Ishikawa (cell line): Measurements from ENCODE around the gene PAM16.

Source experiments
- CEBPB ChIP-seq: IDR thresholded peaks from 2 replicates; pipeline ENCODE4 v1.6.1; 2012
- CREB1 ChIP-seq: IDR thresholded peaks from 2 replicates; pipeline ENCODE4 v1.6.1; 2012; ENCODE audit warnings: low read depth
- EGR1 ChIP-seq: IDR thresholded peaks from 2 replicates; pipeline ENCODE4 v1.6.1; 2012
- EP300 ChIP-seq: IDR thresholded peaks from 2 replicates; pipeline ENCODE4 v1.6.1; 2012; ENCODE audit warnings: borderline replicate concordance
- FOXM1 ChIP-seq: IDR thresholded peaks from 2 replicates; pipeline ENCODE4 v1.6.1; 2012; ENCODE audit warnings: low read depth, borderline replicate concordance
- MAX ChIP-seq: IDR thresholded peaks from 2 replicates; pipeline ENCODE4 v1.6.1; 2012
- NFIC ChIP-seq: IDR thresholded peaks from 2 replicates; pipeline ENCODE4 v1.6.1; 2012
- RAD21 ChIP-seq: IDR thresholded peaks from 2 replicates; pipeline ENCODE4 v1.6.1; 2012; ENCODE audit warnings: low read depth
- REST ChIP-seq: IDR thresholded peaks from 2 replicates; pipeline ENCODE4 v1.6.1; 2012; ENCODE audit warnings: low read depth, mild to moderate bottlenecking
- TAF1 ChIP-seq: IDR thresholded peaks from 2 replicates; pipeline ENCODE4 v1.6.1; 2012; ENCODE audit warnings: low read depth, mild to moderate bottlenecking
- TCF12 ChIP-seq: IDR thresholded peaks from 2 replicates; pipeline ENCODE4 v1.6.1; 2012; ENCODE audit warnings: low read depth
- TEAD4 ChIP-seq: IDR thresholded peaks from 2 replicates; pipeline ENCODE4 v1.6.1; 2012
- USF1 ChIP-seq: IDR thresholded peaks from 2 replicates; pipeline ENCODE4 v1.6.1; 2012
- YY1 ChIP-seq: IDR thresholded peaks from 2 replicates; pipeline ENCODE4 v1.6.1; 2012; ENCODE audit warnings: low read depth
- ZBTB7A ChIP-seq: IDR thresholded peaks from 2 replicates; pipeline ENCODE4 v1.6.1; 2012; ENCODE audit warnings: low read depth

The PAM16 gene

GRCh38 chr16:4324492-4325252, 26.4 kb downstream of the PAM16 start:
- TF ChIP-seq ZBTB7A, result no peak
- TF ChIP-seq TCF12, result no peak
- no peak for TF ChIP-seq MAX
- TF ChIP-seq USF1, result no peak
- no peak for TF ChIP-seq EGR1
- TF ChIP-seq YY1, result no peak
- TF ChIP-seq TAF1, result no peak
- no peak for TF ChIP-seq CEBPB
- TF ChIP-seq CREB1, result no peak
- no peak for TF ChIP-seq RAD21
- no peak for TF ChIP-seq TEAD4
- TF ChIP-seq REST, result no peak
- TF ChIP-seq EP300, result no peak

- TF ChIP-seq ZBTB7A, result no peak; the same call in 1 of the 2 replicates
- no peak for TF ChIP-seq TEAD4
- no peak for TF ChIP-seq USF1
- TF ChIP-seq TCF12, result no peak
- no peak for TF ChIP-seq REST
- TF ChIP-seq RAD21, result no peak
- TF ChIP-seq EGR1, result no peak
These were observed 27.2 kb downstream of the PAM16 start for GRCh38 chr16:4323845-4324488.

GRCh38 chr16:4323071-4323844, 27.9 kb downstream of the PAM16 start:
- TF ChIP-seq NFIC (peak; percentile 86), RAD21 (no peak), EP300 (peak; percentile 87), YY1 (no peak; the same call in none of the 2 replicates), MAX (peak; percentile 33; the same call in 1 of the 2 replicates), FOXM1 (no peak; the same call in 1 of the 2 replicates), TAF1 (peak; percentile 55), USF1 (no peak), TEAD4 (peak; percentile 97), CEBPB (peak; percentile 39; the same call in 1 of the 2 replicates), REST (no peak), ZBTB7A (peak; percentile 83; the same call in 1 of the 2 replicates), CREB1 (no peak), EGR1 (0 out of 2 replicates have a peak, but pooled peaks have one; percentile 23), TCF12 (peak; percentile 87)
